T-helper 1 cell treated with Interleukin-12 subunit alpha and Interleukin-12 subunit beta and Interleukin-4 antibody, amounts not matched to agents 30 μg/mL and 1 μg/mL, for 36 hours (primary cell): ENCODE measurements around the gene AHNAK.
A peak's percentile ranks its signal among the peaks of the same experiment; 100 is the strongest.
"Not testable (repeated sequence)": the region's sequence is repeated elsewhere in the genome, so short reads cannot be mapped to it uniquely, and the experiment has no call there.

Experiments
- H3K27ac Mint-ChIP-seq: one replicate; pipeline ENCODE4 v1.8.0; 2021; ENCODE audit warnings: mild to moderate bottlenecking, mixed read lengths
- H3K27me3 Mint-ChIP-seq: one replicate; pipeline ENCODE4 v1.8.0; 2021; ENCODE audit warnings: low read depth, mixed read lengths
- H3K36me3 Mint-ChIP-seq: one replicate; pipeline ENCODE4 v1.8.0; 2021; ENCODE audit warnings: low read depth, mixed read lengths
- H3K4me1 Mint-ChIP-seq: one replicate; pipeline ENCODE4 v1.8.0; 2021; ENCODE audit warnings: low read depth, mixed read lengths
- H3K4me3 Mint-ChIP-seq: one replicate; pipeline ENCODE4 v1.8.0; 2021; ENCODE audit warnings: mild to moderate bottlenecking, moderate library complexity, mixed read lengths
- H3K9me3 Mint-ChIP-seq: one replicate; pipeline ENCODE4 v1.8.0; 2021; ENCODE audit warnings: mixed read lengths

The AHNAK gene

DNA sequence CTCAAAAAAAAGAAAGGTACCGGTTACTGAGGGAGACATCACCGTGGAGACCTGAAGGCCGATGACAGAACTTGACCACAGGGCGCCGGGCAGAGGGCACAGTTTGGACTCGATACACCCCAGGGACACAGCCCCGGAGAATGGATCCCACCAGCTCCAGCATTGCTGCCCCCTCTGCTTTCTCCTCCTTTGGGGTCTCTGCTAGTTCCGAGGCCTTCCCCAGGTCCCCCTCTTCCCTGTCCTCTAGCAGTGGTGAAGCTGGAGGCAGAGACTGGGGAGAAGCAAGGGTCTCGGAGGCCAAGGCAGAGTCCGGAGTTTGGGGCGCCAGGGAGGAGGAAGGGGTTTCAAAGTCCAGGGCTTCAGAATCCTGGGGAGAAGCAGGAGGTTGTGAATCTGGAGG is 31.9 kb upstream of the AHNAK start:
- Mint-ChIP-seq H3K4me3 (no peak overlapping the region), H3K27ac (no peak overlapping the region), H3K4me1 (peaks cover 14% of the 10 kb centered on the region), H3K27me3 (no peaks in the 10 kb centered on the region), H3K36me3 (peaks cover 20% of the 10 kb centered on the region), H3K9me3 (no peaks in the 10 kb centered on the region)

- no peak overlapping the region for H3K4me3 Mint-ChIP-seq
- peak overlapping the region; percentile 1 for H3K27ac Mint-ChIP-seq
These were observed 30.6 kb upstream of the AHNAK start for GRCh38 chr11:62577046-62577714.

GRCh38 chr11:62575837-62576236 is 29.2 kb upstream of the AHNAK start:
- Mint-ChIP-seq H3K9me3 (no peaks in the 10 kb centered on the region), H3K4me1 (peaks cover 35% of the 10 kb centered on the region), H3K4me3 (peak overlapping the region; percentile 100), H3K27me3 (no peaks in the 10 kb centered on the region), H3K27ac (peak overlapping the region; percentile 56), H3K36me3 (peaks cover 38% of the 10 kb centered on the region)

More at GRCh38 chr11:62577046-62577714, 30.6 kb upstream of the AHNAK start:
- peaks cover 32% of the 10 kb centered on the region for H3K36me3 Mint-ChIP-seq
- peaks cover 24% of the 10 kb centered on the region for H3K4me1 Mint-ChIP-seq
- H3K27me3 Mint-ChIP-seq = no peaks in the 10 kb centered on the region
- no peaks in the 10 kb centered on the region for H3K9me3 Mint-ChIP-seq

- Mint-ChIP-seq H3K4me1 (peaks cover 39% of the 10 kb centered on the region), H3K36me3 (peaks cover 40% of the 10 kb centered on the region), H3K9me3 (no peaks in the 10 kb centered on the region), H3K27me3 (no peaks in the 10 kb centered on the region), H3K4me3 (peak overlapping the region; percentile 100), H3K27ac (peak overlapping the region; percentile 92)
These were observed 28.6 kb upstream of the AHNAK start for GRCh38 chr11:62575156-62575555.

- peaks cover 43% of the 10 kb centered on the region for H3K4me1 Mint-ChIP-seq
- peaks cover 45% of the 10 kb centered on the region for H3K36me3 Mint-ChIP-seq
- no peaks in the 10 kb centered on the region for H3K27me3 Mint-ChIP-seq
- no peaks in the 10 kb centered on the region for H3K9me3 Mint-ChIP-seq
- peak overlapping the region; percentile 92 for H3K27ac Mint-ChIP-seq
- peak overlapping the region; percentile 100 for H3K4me3 Mint-ChIP-seq
These were observed 27.9 kb upstream of the AHNAK start for GRCh38 chr11:62574363-62575071.

- Mint-ChIP-seq H3K4me3 (peak within 1 kb of the TSS; percentile 100), H3K27me3 (no peaks in the 10 kb centered on the region), H3K27ac (peak within 1 kb of the TSS; percentile 92), H3K36me3 (peaks cover 48% of the 10 kb centered on the region), H3K4me1 (peaks cover 44% of the 10 kb centered on the region), H3K9me3 (no peaks in the 10 kb centered on the region)
These were observed 27.2 kb upstream of the AHNAK start, which contains the start of gene EEF1G for GRCh38 chr11:62573592-62574362. TSS of gene EEF1G (minus strand) at chr11:62573891. CDS start at chr11:62573842, 49 bp downstream.

DNA sequence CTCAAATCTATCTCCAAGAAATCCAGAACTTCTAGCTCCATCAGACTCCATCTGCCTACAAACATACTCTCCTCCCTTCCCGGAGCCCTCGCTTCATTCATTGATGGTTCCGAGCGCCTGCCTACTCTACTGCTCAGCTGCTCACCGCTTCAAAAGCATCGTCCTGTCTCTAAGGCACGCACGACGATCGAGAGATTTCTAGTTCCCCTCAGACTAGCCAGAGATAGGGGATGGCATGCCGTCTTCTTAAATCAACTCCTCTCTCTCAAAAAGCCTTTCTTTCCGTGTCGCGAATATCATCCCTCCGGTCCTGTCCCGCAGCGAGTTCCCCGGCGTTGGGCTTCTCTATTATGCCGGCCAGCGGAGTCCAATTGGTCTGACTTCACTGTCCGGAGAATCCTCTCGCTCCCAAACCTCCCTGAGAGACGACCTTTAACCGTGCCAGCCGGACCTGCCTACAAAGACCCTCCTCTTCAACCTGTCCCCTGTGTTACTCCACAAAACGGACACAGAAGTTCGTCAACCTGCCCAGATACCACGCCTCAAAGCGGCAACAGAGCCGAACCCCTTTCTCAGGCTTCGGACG is 26.5 kb upstream of the AHNAK start:
- H3K36me3 Mint-ChIP-seq = peaks cover 50% of the 10 kb centered on the region

GRCh38 chr11:62572431-62572830 is 25.8 kb upstream of the AHNAK start:
- H3K36me3 Mint-ChIP-seq = peaks cover 50% of the 10 kb centered on the region
- H3K9me3 Mint-ChIP-seq = no peaks in the 10 kb centered on the region
- H3K4me3 Mint-ChIP-seq = peak overlapping the region; percentile 100

More for the DNA sequence above, 26.5 kb upstream of the AHNAK start:
- Mint-ChIP-seq H3K27me3 (no peaks in the 10 kb centered on the region), H3K27ac (peak overlapping the region; percentile 92), H3K4me1 (peaks cover 44% of the 10 kb centered on the region), H3K9me3 (no peaks in the 10 kb centered on the region), H3K4me3 (peak overlapping the region; percentile 100)

GRCh38 chr11:62571493-62571892 is 24.9 kb upstream of the AHNAK start:
- Mint-ChIP-seq H3K36me3 (peaks cover 53% of the 10 kb centered on the region), H3K27ac (peak overlapping the region; percentile 27)

More at GRCh38 chr11:62572431-62572830, 25.8 kb upstream of the AHNAK start:
- Mint-ChIP-seq H3K27ac (peak overlapping the region; percentile 92), H3K4me1 (peaks cover 44% of the 10 kb centered on the region), H3K27me3 (no peaks in the 10 kb centered on the region)

GRCh38 chr11:62570903-62571302 is 24.3 kb upstream of the AHNAK start:
- H3K9me3 Mint-ChIP-seq, H3K27me3 Mint-ChIP-seq: not testable (repeated sequence)
- peaks cover 54% of the 10 kb centered on the region for H3K36me3 Mint-ChIP-seq
- H3K4me3 Mint-ChIP-seq = peak overlapping the region; percentile 52
- H3K4me1 Mint-ChIP-seq = peaks cover 52% of the 10 kb centered on the region
- peak overlapping the region; percentile 32 for H3K27ac Mint-ChIP-seq

More at GRCh38 chr11:62571493-62571892, 24.9 kb upstream of the AHNAK start:
- Mint-ChIP-seq H3K4me3 (peak overlapping the region; percentile 100), H3K4me1 (peaks cover 51% of the 10 kb centered on the region)
- H3K9me3 Mint-ChIP-seq, H3K27me3 Mint-ChIP-seq: not testable (repeated sequence)

- Mint-ChIP-seq H3K27me3 (no peaks in the 10 kb centered on the region), H3K4me3 (no peak overlapping the region), H3K36me3 (peaks cover 60% of the 10 kb centered on the region), H3K27ac (no peak overlapping the region), H3K4me1 (peaks cover 46% of the 10 kb centered on the region), H3K9me3 (no peaks in the 10 kb centered on the region)
These were observed 23.0 kb upstream of the AHNAK start for GRCh38 chr11:62569611-62570010.

DNA sequence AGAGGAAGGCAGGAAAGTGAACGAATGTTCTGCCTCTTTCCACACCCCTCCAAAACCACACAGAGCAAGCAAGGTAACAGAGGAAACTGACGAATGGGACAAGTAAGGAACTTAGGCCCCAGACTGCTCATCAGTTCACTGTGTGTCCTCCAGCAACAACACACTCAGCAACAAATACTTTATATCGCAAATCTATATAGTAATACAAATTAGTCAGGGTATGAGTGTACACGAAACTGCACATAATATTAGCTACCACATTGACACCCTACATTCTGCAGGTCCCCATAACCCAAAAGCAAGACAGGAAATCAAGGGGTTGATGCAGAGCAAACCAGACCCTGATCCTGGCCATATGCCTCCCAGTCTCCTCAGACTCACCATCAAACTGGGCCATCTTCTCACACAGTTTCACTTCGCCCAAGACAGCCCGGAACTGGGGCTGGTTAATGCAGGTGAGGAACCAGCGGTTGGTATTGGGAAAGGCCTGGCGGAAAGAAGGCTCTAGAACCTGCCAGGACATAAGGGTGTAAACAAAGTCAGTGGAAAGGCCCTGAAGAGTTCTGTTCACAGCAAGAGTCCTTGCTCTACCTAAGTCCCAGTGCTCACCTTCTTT is 20.5 kb upstream of the AHNAK start:
- Mint-ChIP-seq H3K27ac (peak overlapping the region; percentile 19), H3K9me3 (no peaks in the 10 kb centered on the region), H3K4me1 (peaks cover 39% of the 10 kb centered on the region), H3K4me3 (no peak overlapping the region), H3K27me3 (no peaks in the 10 kb centered on the region), H3K36me3 (peaks cover 58% of the 10 kb centered on the region)

DNA sequence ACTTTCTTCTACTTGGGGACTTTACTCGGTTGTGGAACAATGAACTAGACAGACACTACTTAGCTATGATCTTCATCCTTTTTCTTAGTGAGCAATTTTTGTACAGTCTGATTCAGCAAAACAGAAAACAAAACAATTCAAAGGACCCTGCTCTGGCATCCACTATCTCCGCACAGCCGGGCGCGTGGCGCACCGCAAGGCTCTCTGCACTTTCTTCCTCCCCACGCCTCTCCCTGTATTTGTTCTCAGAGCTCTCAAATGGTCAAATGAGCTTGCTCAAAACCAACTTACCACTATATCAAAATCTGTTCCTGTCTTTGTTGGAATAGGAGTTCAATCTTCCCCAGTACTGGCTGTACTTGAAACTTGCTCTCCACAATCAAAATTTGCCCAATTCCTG is 19.6 kb upstream of the AHNAK start:
- no peak overlapping the region for H3K27ac Mint-ChIP-seq

More for the DNA sequence above, 19.6 kb upstream of the AHNAK start:
- H3K9me3 Mint-ChIP-seq = no peaks in the 10 kb centered on the region
- no peak overlapping the region for H3K4me3 Mint-ChIP-seq
- no peaks in the 10 kb centered on the region for H3K27me3 Mint-ChIP-seq
- peaks cover 55% of the 10 kb centered on the region for H3K36me3 Mint-ChIP-seq
- H3K4me1 Mint-ChIP-seq = peaks cover 36% of the 10 kb centered on the region
